ENCODE data around the gene RPP21. TPM values are rescaled to one million over a fixed set of nuclear protein-coding genes. Genes with fewer than 3 reads are reported as not detected.

The RPP21 gene
- total RNA-seq, 4 donors from 2014 or later, result 40.5 to 86.6 (median 80.8) TPM

- Histone ChIP-seq H3K36me3 (no peaks in the 10 kb centered on the region), H3K9me3 (no peaks in the 10 kb centered on the region), H3K4me3 (no peak overlapping the region), H3K27ac (no peak overlapping the region), H3K4me1 (peaks cover 0 to 24% (median 11%) of the 10 kb centered on the region in 4 donors), H3K27me3 (no peaks in the 10 kb centered on the region)
- TF ChIP-seq POLR2A (IDR thresholded peaks at IDR 0.05), result no peak
- TF ChIP-seq, protein P1, sequence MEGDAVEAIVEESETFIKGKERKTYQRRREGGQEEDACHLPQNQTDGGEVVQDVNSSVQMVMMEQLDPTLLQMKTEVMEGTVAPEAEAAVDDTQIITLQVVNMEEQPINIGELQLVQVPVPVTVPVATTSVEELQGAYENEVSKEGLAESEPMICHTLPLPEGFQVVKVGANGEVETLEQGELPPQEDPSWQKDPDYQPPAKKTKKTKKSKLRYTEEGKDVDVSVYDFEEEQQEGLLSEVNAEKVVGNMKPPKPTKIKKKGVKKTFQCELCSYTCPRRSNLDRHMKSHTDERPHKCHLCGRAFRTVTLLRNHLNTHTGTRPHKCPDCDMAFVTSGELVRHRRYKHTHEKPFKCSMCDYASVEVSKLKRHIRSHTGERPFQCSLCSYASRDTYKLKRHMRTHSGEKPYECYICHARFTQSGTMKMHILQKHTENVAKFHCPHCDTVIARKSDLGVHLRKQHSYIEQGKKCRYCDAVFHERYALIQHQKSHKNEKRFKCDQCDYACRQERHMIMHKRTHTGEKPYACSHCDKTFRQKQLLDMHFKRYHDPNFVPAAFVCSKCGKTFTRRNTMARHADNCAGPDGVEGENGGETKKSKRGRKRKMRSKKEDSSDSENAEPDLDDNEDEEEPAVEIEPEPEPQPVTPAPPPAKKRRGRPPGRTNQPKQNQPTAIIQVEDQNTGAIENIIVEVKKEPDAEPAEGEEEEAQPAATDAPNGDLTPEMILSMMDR (IDR thresholded peaks at IDR 0.05), result no peak
- no peak for DNase-seq
Observed at GRCh38 chr6:30321692-30322388, 23.1 kb upstream of the RPP21 start.

DNA sequence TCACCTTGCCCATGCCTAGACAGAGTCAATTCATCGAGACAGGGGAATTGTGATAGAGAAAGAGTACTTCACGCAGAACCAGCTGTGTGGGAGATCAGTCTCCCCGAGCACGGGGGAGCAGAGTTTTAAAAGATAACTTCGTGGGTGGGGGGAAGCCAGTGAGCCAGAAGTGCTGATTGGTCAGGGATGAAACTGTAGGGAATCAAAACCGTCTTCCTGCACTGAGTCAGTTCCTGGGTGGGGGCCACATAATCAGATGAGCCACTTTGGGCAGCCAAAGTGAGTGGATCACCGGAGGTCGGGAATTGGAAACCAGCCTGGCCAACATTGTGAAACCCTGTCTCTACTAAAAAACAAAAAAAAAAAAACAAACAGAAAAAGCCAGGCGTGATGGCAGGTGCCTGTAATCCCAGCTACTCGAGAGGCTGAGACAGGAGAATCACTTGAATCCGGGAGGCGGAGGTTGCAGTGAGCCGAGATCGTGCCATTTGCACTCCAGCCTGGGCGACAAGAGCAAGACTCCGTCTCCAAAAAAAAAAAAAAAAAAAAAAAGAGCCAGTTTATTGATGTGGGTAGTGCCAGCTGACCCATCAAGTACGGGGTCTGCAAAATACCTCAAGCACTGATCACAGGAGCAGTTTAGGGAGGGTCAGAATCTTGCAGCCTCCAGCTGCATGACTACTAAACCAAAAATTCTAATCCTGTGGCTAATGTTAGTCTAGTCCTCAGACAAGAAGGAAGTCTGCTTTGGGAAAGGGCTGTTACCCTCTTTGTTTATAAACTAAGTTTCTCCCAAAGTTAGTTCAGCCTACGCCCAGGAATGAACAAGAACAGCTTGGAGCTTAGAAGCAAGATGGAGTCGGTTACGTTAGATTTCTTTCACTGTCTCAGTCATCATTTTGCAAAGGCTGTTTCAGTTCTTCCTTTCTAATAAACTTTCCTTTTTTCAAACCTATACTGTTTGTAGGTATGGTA lies 22.1 kb upstream of the RPP21 start:
- H3K27me3 ChIP-seq, result no peaks in the 10 kb centered on the region
- peaks cover 0 to 24% (median 11%) of the 10 kb centered on the region in 4 donors for H3K4me1 ChIP-seq
- H3K36me3 ChIP-seq, result no peaks in the 10 kb centered on the region
- TF ChIP-seq POLR2A (IDR thresholded peaks at IDR 0.05), result no peak
- TF ChIP-seq, protein P1 (IDR thresholded peaks at IDR 0.05), result no peak
- no peak overlapping the region for H3K27ac ChIP-seq
- H3K9me3 ChIP-seq, result no peaks in the 10 kb centered on the region
- DNase-seq, result no peak
- H3K4me3 ChIP-seq, result no peak overlapping the region

- H3K27me3 ChIP-seq, result no peaks in the 10 kb centered on the region
- H3K27ac ChIP-seq, result no peak overlapping the region
- no peak overlapping the region for H3K4me3 ChIP-seq
- no peak for DNase-seq
- no peaks in the 10 kb centered on the region for H3K9me3 ChIP-seq
- H3K4me1 ChIP-seq, result peaks cover 0 to 24% (median 11%) of the 10 kb centered on the region in 4 donors
- H3K36me3 ChIP-seq, result no peaks in the 10 kb centered on the region
- TF ChIP-seq POLR2A (IDR thresholded peaks at IDR 0.05), result no peak
- TF ChIP-seq, protein P1 (IDR thresholded peaks at IDR 0.05), result no peak
Observed at GRCh38 chr6:30323806-30324205, 21.1 kb upstream of the RPP21 start.

DNA sequence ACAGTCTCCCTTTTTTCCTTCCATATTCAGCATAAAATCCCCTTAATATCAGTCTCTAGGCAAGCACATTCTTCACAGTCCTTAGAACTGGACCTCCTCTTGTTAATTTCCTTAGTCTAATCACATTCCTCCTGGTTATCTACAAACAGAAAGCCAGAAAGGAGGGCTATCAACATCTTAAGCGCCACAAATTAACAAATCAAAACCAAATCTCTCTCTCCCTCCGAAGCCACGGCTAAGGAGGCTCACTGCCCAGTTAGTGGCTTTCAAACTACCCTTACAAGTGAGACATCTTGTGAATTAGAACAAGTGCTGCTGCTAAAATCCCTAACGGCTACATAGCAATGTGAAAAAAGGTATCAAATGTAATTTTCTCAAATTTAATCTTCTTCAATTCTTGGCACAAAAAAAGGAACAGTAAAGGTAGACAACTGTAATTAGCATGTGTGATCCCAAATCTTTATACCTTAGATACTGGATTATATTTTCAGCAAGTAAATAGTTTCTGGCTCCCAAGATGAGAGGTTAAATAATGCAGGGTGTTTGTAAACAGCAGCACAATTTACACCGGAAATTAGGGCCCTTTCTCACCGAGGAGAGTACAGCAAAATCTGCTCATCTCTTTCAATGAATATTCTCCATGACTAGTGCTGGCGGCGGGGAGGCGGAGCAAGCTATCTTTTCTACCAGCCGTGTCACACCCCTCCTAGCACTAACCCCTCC lies 19.6 kb upstream of the RPP21 start:
- peak overlapping the region; percentile 77 to 98 (median 83) for H3K4me3 ChIP-seq
- TF ChIP-seq POLR2A (IDR thresholded peaks at IDR 0.05), result no peak
- TF ChIP-seq, protein P1 (IDR thresholded peaks at IDR 0.05), result no peak
- H3K4me1 ChIP-seq, result peaks cover 0 to 24% (median 11%) of the 10 kb centered on the region in 4 donors
- no peaks in the 10 kb centered on the region for H3K27me3 ChIP-seq
- H3K9me3 ChIP-seq, result no peaks in the 10 kb centered on the region
- DNase-seq, result peak in 1 of 3 donors; percentile 64
- peak overlapping the region; percentile 92 to 99 (median 98) for H3K27ac ChIP-seq
- peaks cover 0 to 15% (median 0%) of the 10 kb centered on the region in 3 donors for H3K36me3 ChIP-seq

DNA sequence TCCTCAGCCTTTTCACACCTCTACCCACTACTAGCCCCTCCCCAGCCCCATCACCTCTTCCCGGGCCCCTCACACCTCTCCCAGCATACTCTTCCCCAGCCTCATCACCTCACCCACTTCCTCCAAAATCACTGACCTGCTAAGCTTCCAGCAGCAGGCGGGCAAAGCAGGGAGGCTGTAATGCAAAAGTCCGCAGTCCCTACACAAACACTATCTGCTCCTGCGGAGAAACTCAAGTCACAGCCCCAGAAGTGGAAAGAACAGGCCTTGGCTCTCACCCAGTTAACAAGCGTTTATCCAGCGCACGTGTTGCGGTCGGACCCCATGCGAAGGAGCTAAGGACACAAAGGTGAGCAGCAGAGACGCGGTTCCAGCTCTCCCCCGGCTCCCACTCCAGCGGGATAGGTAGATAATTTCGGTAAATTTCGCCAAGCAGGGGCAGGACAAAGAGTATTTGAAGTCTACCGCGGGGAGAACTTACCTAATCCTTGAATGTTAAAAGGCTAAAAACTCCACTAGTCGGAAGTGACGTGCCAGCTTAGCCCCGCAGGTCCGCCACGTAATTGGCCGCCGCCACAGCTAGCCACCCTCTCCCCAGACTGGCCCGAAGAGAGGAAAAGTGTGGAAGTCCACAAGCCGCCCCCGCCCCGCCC lies 19.0 kb upstream of the RPP21 start:
- Histone ChIP-seq H3K4me3 (peak overlapping the region; percentile 77 to 98 (median 83)), H3K36me3 (peaks cover 0 to 21% (median 0%) of the 10 kb centered on the region in 3 donors), H3K27me3 (no peaks in the 10 kb centered on the region), H3K27ac (peak overlapping the region; percentile 92 to 99 (median 98)), H3K4me1 (peaks cover 0 to 24% (median 11%) of the 10 kb centered on the region in 4 donors), H3K9me3 (no peaks in the 10 kb centered on the region)
- DNase-seq, result peak; percentile 66 to 78 (median 77)
- TF ChIP-seq, protein P1 (IDR thresholded peaks at IDR 0.05), result no peak
- TF ChIP-seq POLR2A (IDR thresholded peaks at IDR 0.05), result no peak
